K562 (cell line): ENCODE data around the gene ARID4B. TPM values are rescaled to one million over a fixed set of nuclear protein-coding genes. Genes with fewer than 3 reads are reported as not detected.

ENCODE experiments used
- CHD4 ChIP-seq: fragments of 200-600 bp; sonication (generic); IDR thresholded peaks from 3 replicates; pipeline ENCODE4 v1.6.1; 2012; ENCODE audit warnings: low read depth, mild to moderate bottlenecking, mixed read lengths, low read length, inconsistent platforms; ENCODE audit not compliant: insufficient read depth, insufficient replicate concordance, poor library complexity, severe bottlenecking
- CTCF ChIP-seq, 3 experiments: IDR thresholded peaks in 2 of 3; conservative IDR thresholded peaks in 1 of 3; 2 replicates each; pipeline ENCODE4 v1.5.1; 2011 to 2012; ENCODE audit warnings: low read length in 3 of 3, mild to moderate bottlenecking in 3 of 3, control low read depth in 2 of 3, improper control_type of control experiment in 1 of 3, inconsistent platforms in 1 of 3, low read depth in 1 of 3, mixed read lengths in 1 of 3, moderate library complexity in 1 of 3; ENCODE audit not compliant: insufficient read depth in 2 of 3
- CUX1 ChIP-seq: fragments of 200-800 bp; sonication (Bioruptor generic); IDR thresholded peaks from 2 replicates; pipeline ENCODE4 v1.6.1; 2016; ENCODE audit warnings: missing genetic modification characterization, missing compliant biosample characterization
- NCOR1 ChIP-seq: fragments of 450-650 bp; IDR thresholded peaks from 2 replicates; pipeline ENCODE4 v1.6.1; 2016; ENCODE audit warnings: mild to moderate bottlenecking, moderate library complexity
- NFE2L1 ChIP-seq: fragments of 450-650 bp; IDR thresholded peaks from 2 replicates; pipeline ENCODE4 v1.6.1; 2016; ENCODE audit warnings: missing genetic modification characterization, low read depth, mild to moderate bottlenecking, missing compliant biosample characterization, moderate library complexity, borderline replicate concordance
- NONO ChIP-seq, 2 experiments: fragments of 200-400 bp in 1 of 2; fragments of 450-650 bp in 1 of 2; formaldehyde crosslinking in 1 of 2; IDR thresholded peaks; 2 replicates each; pipeline ENCODE4 v1.6.1; 2017; ENCODE audit warnings: low read depth in 2 of 2, mild to moderate bottlenecking in 2 of 2, moderate library complexity in 2 of 2, low read length in 1 of 2
- RBM14 ChIP-seq: fragments of 200-400 bp; formaldehyde crosslinking; IDR thresholded peaks from 2 replicates; pipeline ENCODE4 v1.6.1; 2018; ENCODE audit warnings: low read depth, mild to moderate bottlenecking, low read length, moderate library complexity, borderline replicate concordance; ENCODE audit not compliant: insufficient read depth
- STAT5B ChIP-seq: fragments of 250-450 bp; sonication (Bioruptor Pico); IDR thresholded peaks from 2 replicates; pipeline ENCODE4 v1.8.0; 2021; ENCODE audit warnings: mild to moderate bottlenecking, inconsistent platforms
- ZNF239 ChIP-seq: fragments of 250-450 bp; sonication (Bioruptor Pico); IDR thresholded peaks from 2 replicates; pipeline ENCODE4 v1.4.0; 2020; ENCODE audit warnings: mild to moderate bottlenecking
- ZNF436 ChIP-seq: fragments of 250-450, 450-650 bp; sonication (Bioruptor Pico); formaldehyde crosslinking; IDR thresholded peaks from 2 replicates; pipeline ENCODE4 v1.7.0; 2020; ENCODE audit warnings: mild to moderate bottlenecking
- ZNF644 ChIP-seq: fragments of 200-800 bp; sonication (Bioruptor generic); IDR thresholded peaks from 2 replicates; pipeline ENCODE4 v1.6.1; 2016; ENCODE audit warnings: low read depth, missing genetic modification characterization, missing compliant biosample characterization
- polyA plus RNA-seq, 8 experiments: library from polyadenylated mRNA; depleted of rRNA in 4 of 8; stranded (reverse) in 5 of 8; unstranded in 3 of 8; fragments of >200 nt; fragmentation: Nextera tagmentation in 2 of 8; fragmentation: Illumina TruSeq in 1 of 8; extraction: Ambion mirVana in 2 of 8; extraction: Trizol in 1 of 8; gene quantifications; 2 replicates each; pipeline versions ENCODE4 v1.2.1 to v1.2.3, GENCODE V29; 2011 to 2014; ENCODE audit warnings: inconsistent platforms in 1 of 8, missing spikeins in 1 of 8
- total RNA-seq, 7 experiments: library from RNA; depleted of rRNA in 6 of 7; stranded (reverse); fragments of >200 nt in 6 of 7; fragmentation: Illumina TruSeq in 2 of 7; extraction: Trizol in 2 of 7; gene quantifications; 2 replicates each; pipeline versions ENCODE4 v1.2.1 to v1.2.3, GENCODE V29; 2011 to 2021; ENCODE audit warnings: low replicate concordance in 1 of 7
- TF ChIP-seq, protein P1 (sequence below), 2 experiments: fragments of 450-650 bp in 1 of 2; IDR thresholded peaks; 2 replicates each; pipeline ENCODE4 v1.6.1; 2011 to 2017; ENCODE audit warnings: low read depth in 2 of 2, antibody characterized with exemption in 1 of 2, borderline replicate concordance in 1 of 2, low read length in 1 of 2, mild to moderate bottlenecking in 1 of 2, mixed read lengths in 1 of 2; ENCODE audit not compliant: control insufficient read depth in 1 of 2

The ARID4B gene
- total and polyA plus RNA-seq, 9 of the 15 experiments (the other 6 are each of a cell fraction or from before 2014, with no cell fraction given) = 8.4 to 38.9 (median 18.5) TPM

DNA sequence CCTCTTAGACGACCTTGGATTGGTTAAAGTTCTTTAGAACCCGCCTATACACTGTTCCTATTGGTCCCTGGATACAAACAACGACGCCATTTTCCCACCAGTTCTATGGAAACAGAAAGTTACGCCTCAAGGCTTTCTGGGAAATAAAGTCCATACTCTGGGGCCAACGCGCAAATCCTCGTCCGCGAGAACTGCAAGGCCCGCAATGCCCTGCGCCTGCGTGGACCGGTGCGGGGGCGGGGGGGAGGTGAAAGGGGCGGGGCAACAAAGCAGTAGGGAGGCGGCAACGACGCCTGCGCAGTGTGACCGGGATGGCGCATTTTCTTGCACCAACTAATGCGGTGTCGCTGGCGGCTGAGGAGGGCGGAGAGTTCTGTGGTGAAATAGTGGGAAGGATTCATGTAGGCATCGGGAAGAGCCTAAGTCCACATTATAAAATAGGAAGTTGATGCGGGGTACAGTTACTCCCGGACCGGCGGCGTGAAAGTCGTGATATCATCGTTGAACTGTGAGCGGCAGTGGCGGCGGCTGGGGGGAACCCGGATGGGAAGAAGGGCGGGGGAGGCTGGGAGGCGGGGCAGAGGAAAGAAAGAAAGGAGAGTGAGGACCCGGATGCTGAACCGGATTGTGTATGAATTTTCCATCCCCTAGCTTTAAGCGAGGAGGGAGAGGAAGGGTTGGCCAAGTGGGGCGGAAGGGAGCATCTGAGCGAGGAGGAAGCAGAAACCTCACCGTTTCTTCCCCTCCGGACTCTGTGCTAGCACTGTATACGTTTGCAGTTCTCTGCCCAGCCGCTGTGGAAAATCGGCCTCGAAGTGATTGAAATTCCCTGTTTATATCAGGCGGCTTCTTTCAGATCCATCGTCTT lies 526 bp upstream of the ARID4B start, which contains the start of gene GGPS1 (continued):
- TF ChIP-seq CUX1 (no peak), NCOR1 (0 out of 2 replicates have a peak, but pooled peaks have one; percentile 14), STAT5B (CRISPR knock-in tag) (no peak), NONO (IDR thresholded peaks at IDR 0.05; ENCODE audit: low read depth in 2 of 2, low read length in 1 of 2) (no peak), ZNF644 (no peak; the same call in 1 of the 2 replicates), ZNF239 (CRISPR knock-in tag) (no peak), CTCF (IDR thresholded peaks at IDR 0.05 in 2 of 3, conservative IDR thresholded peaks at IDR 0.05 in 1 of 3; ENCODE audit: insufficient read depth in 2 of 3, low read depth in 1 of 3, low read length in 3 of 3) (0 out of 6 replicates have a peak, but pooled peaks of 2 of the 3 experiments have one; percentile 0 to 44), ZNF436 (CRISPR knock-in tag) (no peak), CHD4 (no peak), NFE2L1 (tag) (no peak), RBM14 (no peak)
- TF ChIP-seq, protein P1, sequence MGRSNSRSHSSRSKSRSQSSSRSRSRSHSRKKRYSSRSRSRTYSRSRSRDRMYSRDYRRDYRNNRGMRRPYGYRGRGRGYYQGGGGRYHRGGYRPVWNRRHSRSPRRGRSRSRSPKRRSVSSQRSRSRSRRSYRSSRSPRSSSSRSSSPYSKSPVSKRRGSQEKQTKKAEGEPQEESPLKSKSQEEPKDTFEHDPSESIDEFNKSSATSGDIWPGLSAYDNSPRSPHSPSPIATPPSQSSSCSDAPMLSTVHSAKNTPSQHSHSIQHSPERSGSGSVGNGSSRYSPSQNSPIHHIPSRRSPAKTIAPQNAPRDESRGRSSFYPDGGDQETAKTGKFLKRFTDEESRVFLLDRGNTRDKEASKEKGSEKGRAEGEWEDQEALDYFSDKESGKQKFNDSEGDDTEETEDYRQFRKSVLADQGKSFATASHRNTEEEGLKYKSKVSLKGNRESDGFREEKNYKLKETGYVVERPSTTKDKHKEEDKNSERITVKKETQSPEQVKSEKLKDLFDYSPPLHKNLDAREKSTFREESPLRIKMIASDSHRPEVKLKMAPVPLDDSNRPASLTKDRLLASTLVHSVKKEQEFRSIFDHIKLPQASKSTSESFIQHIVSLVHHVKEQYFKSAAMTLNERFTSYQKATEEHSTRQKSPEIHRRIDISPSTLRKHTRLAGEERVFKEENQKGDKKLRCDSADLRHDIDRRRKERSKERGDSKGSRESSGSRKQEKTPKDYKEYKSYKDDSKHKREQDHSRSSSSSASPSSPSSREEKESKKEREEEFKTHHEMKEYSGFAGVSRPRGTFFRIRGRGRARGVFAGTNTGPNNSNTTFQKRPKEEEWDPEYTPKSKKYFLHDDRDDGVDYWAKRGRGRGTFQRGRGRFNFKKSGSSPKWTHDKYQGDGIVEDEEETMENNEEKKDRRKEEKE (IDR thresholded peaks at IDR 0.05; ENCODE audit: borderline replicate concordance in 1 of 2, control insufficient read depth in 1 of 2, low read depth in 2 of 2, low read length in 1 of 2) = no peak
